Adrenal gland (tissue), 5 donors: ENCODE data around the gene KCNJ1.

ENCODE experiments used
- POLR2A ChIP-seq, 2 donors: fragments of 450-650 bp; IDR thresholded peaks; one replicate each; pipeline ENCODE4 v1.6.1; 2017; ENCODE audit warnings: antibody characterized with exemption in 2 of 2, mild to moderate bottlenecking in 2 of 2, moderate library complexity in 1 of 2
- TF ChIP-seq, protein P1 (sequence below), 6 experiments: fragments of 450-650 bp in 4 of 6; fragments of 200-600 bp in 2 of 6; sonication (generic) in 1 of 6; IDR thresholded peaks; 1 replicate in 5 of 6; 2 replicates in 1 of 6; pipeline versions ENCODE4 v1.5.1 to v1.8.0; 2016 to 2021; ENCODE audit warnings: antibody characterized with exemption in 6 of 6, mild to moderate bottlenecking in 2 of 6, moderate library complexity in 1 of 6
- donor health status: DM: no; HTN: no; CAD: no.

DNA sequence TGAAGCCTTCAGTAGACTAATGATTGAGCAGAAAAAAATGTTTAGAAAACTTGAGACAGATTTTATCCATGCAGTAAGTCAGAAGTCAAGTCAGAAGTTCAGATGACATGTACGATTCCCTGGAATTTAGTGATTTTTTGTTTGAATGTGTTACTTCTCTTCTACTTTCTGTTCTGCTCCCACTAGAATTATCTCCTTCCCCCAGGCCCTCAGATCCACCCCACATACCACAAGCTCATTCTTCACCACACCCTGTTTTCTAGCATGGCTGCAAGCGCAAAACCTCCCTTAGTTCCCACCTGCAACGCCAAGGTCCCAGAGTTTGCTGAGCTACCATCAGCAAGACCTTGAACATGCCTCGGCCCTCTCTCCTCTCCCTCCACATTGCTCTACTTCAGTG is 64.1 kb downstream of the KCNJ1 start:
- TF ChIP-seq, protein P1, sequence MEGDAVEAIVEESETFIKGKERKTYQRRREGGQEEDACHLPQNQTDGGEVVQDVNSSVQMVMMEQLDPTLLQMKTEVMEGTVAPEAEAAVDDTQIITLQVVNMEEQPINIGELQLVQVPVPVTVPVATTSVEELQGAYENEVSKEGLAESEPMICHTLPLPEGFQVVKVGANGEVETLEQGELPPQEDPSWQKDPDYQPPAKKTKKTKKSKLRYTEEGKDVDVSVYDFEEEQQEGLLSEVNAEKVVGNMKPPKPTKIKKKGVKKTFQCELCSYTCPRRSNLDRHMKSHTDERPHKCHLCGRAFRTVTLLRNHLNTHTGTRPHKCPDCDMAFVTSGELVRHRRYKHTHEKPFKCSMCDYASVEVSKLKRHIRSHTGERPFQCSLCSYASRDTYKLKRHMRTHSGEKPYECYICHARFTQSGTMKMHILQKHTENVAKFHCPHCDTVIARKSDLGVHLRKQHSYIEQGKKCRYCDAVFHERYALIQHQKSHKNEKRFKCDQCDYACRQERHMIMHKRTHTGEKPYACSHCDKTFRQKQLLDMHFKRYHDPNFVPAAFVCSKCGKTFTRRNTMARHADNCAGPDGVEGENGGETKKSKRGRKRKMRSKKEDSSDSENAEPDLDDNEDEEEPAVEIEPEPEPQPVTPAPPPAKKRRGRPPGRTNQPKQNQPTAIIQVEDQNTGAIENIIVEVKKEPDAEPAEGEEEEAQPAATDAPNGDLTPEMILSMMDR (IDR thresholded peaks at IDR 0.05) = peak in 2 of 6 experiments; percentile 3
- no peak for TF ChIP-seq POLR2A (IDR thresholded peaks at IDR 0.05)
